ENCODE measurements around the gene ACADVL.

- TF ChIP-seq CTCF (IDR thresholded peaks at IDR 0.05) (no peak), EZH2 (IDR thresholded peaks at IDR 0.05; ENCODE audit: borderline replicate concordance, insufficient read depth, low read depth, low read length, poor library complexity, severe bottlenecking) (no peak)
Measured at GRCh38 chr17:7217113-7217987, 2.4 kb upstream of the ACADVL start.

All from B cell (primary cell).